Activated naive CD4-positive, alpha-beta T cell treated with anti-CD3 and anti-CD28 coated beads, Interleukin-2, amount 50 U/mL, for 72 hours (primary cell): ENCODE results near the gene KCNMA1. TPM values are rescaled to one million over a fixed set of nuclear protein-coding genes. Genes with fewer than 3 reads are reported as not detected.

Experiments used
- ATAC-seq, 2 donors: fragments of 150-1000 bp; cut with Tn5 transposase; 2 replicates each; pipeline ENCODE4 v1.10.0; 2021; ENCODE audit warnings: mild to moderate bottlenecking in 2 of 2, moderate library complexity in 2 of 2
- DNase-seq, 2 donors: peaks; one replicate each; pipeline ENCODE4 v3.0.0; 2021 to 2022; ENCODE audit warnings: low spot score in 2 of 2
- H3K27ac Mint-ChIP-seq, 2 donors: one replicate each; pipeline ENCODE4 v1.8.0; 2022; ENCODE audit warnings: mild to moderate bottlenecking in 2 of 2, mixed read lengths in 2 of 2
- H3K36me3 Mint-ChIP-seq, 2 donors: one replicate each; pipeline ENCODE4 v1.8.0; 2022; ENCODE audit warnings: mixed read lengths in 2 of 2
- H3K9me3 Mint-ChIP-seq, 2 donors: one replicate each; pipeline ENCODE4 v1.8.0; 2022; ENCODE audit warnings: mixed read lengths in 2 of 2
- total RNA-seq, 2 donors: library from RNA; stranded (reverse); gene quantifications; one replicate each; pipeline ENCODE4 v1.2.3, GENCODE V29; 2022

KCNMA1 gene
- total RNA-seq, 2 donors from 2014 or later: not detected

DNA sequence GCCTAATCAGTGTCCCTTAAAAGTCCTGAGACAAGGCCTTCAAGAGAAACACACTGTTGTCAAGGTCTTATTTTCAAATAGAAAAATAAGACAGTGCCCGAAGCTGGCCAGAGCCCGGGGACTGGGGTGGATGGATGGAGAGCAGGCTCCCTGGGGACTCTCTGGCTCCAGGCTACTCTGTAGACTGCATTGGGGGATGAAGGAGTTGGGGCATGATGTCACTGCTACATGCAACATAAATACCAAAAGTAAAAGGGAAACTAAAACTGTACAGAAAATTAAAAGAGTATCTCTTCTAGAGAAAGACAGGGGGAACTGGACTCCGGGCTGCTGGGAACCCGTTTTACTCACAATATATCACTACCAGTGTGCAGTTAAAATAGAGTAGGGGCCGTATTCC lies 629.8 kb downstream of the KCNMA1 start:
- no peaks in the 10 kb centered on the region for H3K36me3 Mint-ChIP-seq
- DNase-seq (no peak), ATAC-seq (no peak)
- no peak overlapping the region for H3K27ac Mint-ChIP-seq
- H3K9me3 Mint-ChIP-seq: no peaks in the 10 kb centered on the region

DNA sequence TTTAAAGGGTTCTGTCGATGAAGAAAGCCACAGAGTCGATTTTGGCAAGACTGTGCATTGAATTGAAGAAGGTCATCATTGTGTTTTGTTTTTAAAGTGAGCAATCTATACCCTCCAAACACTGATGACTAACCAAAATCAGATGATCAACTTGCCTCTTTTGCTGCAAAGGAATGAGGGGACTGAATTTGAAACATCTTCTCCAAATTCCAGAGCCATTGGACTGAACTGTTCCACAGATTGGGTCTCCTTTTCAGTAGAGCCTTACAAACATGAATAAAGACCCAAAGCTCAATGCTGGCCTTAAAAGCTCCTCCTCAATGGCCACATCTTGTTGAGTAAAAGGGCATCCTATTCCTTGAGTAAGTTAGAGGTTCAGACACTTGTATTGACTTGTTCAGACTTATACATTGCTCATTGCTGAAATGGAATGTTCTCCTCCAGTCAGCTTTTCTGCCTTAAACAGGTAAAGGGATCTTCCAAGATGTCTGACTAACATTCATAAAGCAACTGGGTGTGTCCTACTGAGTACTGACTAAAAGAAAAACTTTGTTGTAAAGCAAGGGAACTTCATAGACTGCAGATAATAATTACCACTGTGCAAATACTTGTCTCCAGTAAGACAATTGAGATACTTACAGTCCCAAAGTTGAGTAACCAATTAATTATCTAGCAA lies 630.6 kb downstream of the KCNMA1 start:
- DNase-seq (no peak), ATAC-seq (peak in 1 of 2 donors; percentile 41)
- no peaks in the 10 kb centered on the region for H3K9me3 Mint-ChIP-seq
- H3K36me3 Mint-ChIP-seq: no peaks in the 10 kb centered on the region
- no peak overlapping the region for H3K27ac Mint-ChIP-seq

DNA sequence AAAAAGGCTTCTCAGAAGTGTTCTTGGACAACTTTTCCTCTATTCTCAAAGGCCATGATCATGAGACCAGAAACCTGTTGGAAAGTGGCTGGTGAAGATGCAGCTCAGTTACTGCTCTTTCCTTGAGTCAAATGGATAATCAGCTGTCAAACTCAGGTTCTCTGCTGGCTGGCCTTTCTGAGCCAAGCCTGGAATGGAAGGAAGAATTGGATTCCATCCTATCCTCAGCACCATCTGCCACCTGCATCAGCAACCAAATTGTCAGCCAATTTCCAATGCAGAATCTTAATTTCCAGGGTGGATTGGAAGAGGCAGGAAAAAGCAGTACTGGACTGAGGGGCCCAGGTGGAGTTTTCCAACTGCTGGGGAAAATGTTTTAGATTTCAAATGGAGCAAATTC lies 631.7 kb downstream of the KCNMA1 start:
- no peaks in the 10 kb centered on the region for H3K9me3 Mint-ChIP-seq
- no peak overlapping the region for H3K27ac Mint-ChIP-seq
- ATAC-seq: no peak
- H3K36me3 Mint-ChIP-seq: no peaks in the 10 kb centered on the region
- DNase-seq: no peak

DNA sequence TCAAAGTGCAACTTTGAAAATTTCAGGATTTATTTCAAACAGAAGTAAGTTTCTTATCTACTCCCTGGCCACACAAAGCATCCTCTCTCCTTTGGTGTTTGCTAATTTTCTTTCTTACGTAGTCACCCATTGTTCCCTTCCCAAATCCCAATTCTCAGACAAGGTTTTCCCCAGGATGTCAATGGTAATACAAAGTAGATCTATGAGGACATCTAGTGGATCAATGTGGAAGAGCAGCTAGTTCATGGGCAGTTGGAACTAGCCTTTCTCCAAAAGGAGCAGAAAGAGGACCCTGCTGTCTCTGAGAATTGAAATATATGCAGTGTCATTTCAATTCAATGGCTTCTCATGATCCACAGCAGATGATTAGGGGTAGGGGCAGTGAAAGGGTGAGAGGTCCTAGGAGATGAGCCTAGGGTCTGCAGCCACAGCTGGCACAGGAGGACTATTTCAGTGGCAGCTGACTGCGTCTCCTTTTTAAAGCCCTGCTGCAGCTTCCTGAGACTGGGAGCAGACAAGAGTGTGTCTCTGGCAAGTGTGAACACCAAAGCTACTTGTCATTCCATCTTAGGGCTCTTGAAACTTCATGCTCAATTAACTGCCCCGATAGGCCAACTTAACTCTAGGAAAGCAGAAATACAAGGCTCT lies 632.6 kb downstream of the KCNMA1 start:
- H3K9me3 Mint-ChIP-seq: no peaks in the 10 kb centered on the region
- DNase-seq (peak in 1 of 2 donors; percentile 14), ATAC-seq (no peak)
- no peaks in the 10 kb centered on the region for H3K36me3 Mint-ChIP-seq
- H3K27ac Mint-ChIP-seq: no peak overlapping the region

DNA sequence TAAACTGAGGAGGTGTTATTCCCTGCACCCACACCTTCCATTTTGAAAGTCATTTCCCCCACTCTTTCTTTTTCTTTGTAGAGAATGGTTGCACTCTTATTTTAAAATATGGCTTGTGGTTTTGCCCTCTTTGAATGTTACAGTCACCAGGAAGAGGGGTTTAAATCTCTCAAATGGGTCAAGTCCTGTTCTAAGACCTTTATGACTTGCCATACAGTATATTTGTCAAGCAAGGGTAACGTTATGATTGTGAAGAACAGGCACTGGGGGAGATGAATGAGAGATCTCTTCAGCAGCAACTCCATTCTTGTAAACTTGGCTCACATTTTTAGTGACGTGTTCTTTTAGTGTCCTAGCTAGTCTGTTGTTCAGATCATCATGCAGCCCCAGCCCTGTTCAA lies 634.7 kb downstream of the KCNMA1 start:
- ATAC-seq: peak in 1 of 2 donors; percentile 89
- Mint-ChIP-seq H3K27ac (no peak overlapping the region), H3K36me3 (no peaks in the 10 kb centered on the region)

DNA sequence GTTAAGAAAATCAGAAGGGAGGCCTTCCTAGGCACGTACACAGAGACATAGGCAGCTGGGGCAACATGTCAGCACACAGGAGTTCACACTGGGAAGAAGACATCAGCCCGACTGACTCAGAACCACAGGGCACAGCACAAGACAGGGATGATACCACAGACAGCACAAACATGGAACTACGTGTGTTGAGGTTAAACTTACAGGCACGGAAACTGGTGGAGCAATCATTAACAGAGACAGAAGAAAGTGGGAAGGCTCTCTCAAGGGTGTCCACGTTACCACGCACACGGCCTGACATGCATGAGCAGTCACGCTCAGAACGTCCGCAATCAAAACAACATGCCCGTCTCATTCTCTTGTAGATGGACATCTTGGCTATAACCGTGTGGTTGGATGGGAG lies 636.4 kb downstream of the KCNMA1 start:
- Mint-ChIP-seq H3K27ac (no peak overlapping the region), H3K9me3 (no peaks in the 10 kb centered on the region)

More for the DNA sequence above, 634.7 kb downstream of the KCNMA1 start:
- no peaks in the 10 kb centered on the region for H3K9me3 Mint-ChIP-seq
- DNase-seq: no peak

DNA sequence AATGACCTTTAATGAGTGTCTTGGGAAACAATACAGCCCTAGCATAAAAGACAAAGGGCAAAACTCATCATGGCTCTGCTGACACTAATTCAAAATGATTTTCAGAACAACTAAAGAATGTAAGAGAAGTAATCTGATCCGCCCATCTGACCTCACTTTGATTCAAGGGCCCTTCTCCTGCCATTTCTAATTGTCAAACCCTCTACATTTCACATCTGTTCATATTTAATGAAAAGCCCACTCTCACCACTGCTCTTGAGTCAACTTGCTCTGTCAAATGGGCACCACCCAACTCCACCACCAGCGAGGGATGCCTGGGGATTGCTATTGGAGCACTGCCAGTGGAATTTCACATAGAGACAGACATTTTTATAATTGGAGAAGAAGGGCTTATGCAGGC lies 639.2 kb downstream of the KCNMA1 start:
- Mint-ChIP-seq H3K9me3 (no peaks in the 10 kb centered on the region), H3K36me3 (no peaks in the 10 kb centered on the region), H3K27ac (no peak overlapping the region)
- no peak for DNase-seq
- no peak for ATAC-seq

More for the DNA sequence above, 636.4 kb downstream of the KCNMA1 start:
- H3K36me3 Mint-ChIP-seq: no peaks in the 10 kb centered on the region
- DNase-seq: no peak
- no peak for ATAC-seq

DNA sequence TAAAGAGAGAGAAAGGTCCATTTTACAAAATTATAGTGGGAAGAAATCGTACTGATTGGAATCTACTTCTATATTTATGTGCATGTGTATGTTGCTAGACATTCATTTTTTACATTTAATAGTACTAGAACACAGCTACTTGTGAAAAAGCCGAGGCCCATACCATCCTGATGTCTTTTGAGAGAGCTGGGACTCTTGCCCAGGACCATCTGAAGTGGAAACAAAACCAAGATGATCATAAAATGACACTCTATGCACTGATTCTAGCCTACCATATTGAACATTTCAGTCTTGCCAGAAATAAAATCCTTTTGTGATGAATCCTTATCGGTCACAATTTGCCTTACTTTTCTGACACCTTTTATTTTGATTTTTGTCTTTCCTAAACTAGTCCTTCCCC lies 640.0 kb downstream of the KCNMA1 start:
- ATAC-seq (no peak), DNase-seq (no peak)
- Mint-ChIP-seq H3K27ac (no peak overlapping the region), H3K36me3 (no peaks in the 10 kb centered on the region), H3K9me3 (no peaks in the 10 kb centered on the region)

DNA sequence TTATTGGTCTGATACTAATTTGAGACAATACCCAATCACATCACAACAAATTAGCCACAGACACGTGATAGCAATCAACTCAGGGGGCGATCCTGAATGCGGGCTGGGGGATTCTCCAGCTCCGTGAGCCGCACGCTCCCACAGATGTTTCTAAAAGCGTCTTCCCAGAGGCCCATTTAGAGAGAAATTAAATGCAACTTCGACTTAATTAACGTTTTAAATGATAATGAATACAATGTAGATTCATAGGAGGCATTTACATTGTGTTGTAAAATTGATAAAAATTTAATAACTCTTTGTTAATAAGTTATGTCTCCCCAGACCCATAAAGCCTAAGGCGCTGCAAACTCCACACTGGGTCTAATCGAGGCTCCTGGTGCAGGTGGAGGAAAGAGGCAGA lies 642.6 kb downstream of the KCNMA1 start:
- no peaks in the 10 kb centered on the region for H3K9me3 Mint-ChIP-seq
- H3K36me3 Mint-ChIP-seq: no peaks in the 10 kb centered on the region
- ATAC-seq: no peak
- no peak overlapping the region for H3K27ac Mint-ChIP-seq
- no peak for DNase-seq

DNA sequence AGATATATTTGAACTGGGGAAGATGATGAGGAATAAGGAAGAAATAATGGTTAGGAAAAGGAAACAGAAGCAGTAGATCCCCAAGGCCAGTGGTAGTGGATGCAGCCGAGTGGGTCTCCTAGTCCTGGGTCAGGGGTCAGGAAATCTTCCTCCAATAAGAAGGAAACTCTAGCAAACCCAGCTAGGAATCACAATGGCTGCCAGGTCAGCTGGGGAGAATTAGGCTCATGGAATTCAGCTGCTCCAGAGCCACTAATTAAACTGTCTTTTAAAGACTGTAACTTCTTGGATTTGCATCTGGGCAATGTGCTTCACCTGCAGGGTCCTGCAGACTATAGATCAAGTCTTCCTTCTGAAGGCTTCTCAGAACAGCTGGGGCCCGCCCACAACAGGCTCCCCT lies 644.4 kb downstream of the KCNMA1 start:
- no peaks in the 10 kb centered on the region for H3K36me3 Mint-ChIP-seq
- DNase-seq: no peak
- no peaks in the 10 kb centered on the region for H3K9me3 Mint-ChIP-seq
- no peak for ATAC-seq
- H3K27ac Mint-ChIP-seq: no peak overlapping the region

DNA sequence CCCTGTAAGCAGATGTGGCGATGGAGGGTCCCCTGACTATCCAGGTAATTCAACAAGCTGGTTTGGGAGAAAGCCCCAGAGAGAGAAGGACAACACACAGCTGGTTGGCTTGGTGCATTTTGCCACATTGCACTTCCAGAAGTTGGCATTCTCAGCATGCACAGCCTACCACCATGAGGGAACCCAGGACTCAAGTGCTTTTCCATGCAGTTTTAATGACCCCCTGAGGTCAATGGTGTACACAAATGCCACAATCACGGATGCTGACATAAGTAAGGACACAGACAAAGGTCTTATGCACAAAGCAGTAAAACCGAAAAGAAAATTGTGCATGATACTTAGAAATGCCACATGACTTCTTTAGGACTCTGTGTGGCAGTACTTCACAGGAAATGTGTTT lies 645.1 kb downstream of the KCNMA1 start:
- no peaks in the 10 kb centered on the region for H3K36me3 Mint-ChIP-seq
- no peak for ATAC-seq
- DNase-seq: no peak
- H3K9me3 Mint-ChIP-seq: no peaks in the 10 kb centered on the region
- no peak overlapping the region for H3K27ac Mint-ChIP-seq

DNA sequence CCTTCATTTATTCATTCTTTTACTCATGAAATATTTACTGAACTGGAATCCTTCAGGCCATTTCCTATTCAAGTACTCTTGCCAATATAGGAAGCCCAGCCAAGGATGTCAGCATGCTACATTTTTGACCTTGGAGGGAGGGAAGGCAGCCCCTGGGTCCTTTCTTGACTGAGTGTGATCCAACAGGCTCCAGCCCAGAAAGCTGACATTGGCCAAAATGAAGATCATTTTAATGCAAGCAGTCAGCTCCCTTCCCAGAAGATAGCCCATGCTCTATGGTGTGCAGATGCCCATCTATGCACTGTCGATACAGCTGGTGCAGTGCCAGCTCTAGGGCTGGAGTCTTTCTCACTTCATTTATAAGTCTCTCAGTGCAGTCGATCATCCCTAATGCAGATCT lies 646.0 kb downstream of the KCNMA1 start:
- H3K36me3 Mint-ChIP-seq: no peaks in the 10 kb centered on the region
- no peaks in the 10 kb centered on the region for H3K9me3 Mint-ChIP-seq
- ATAC-seq: no peak
- no peak overlapping the region for H3K27ac Mint-ChIP-seq
- DNase-seq: no peak

DNA sequence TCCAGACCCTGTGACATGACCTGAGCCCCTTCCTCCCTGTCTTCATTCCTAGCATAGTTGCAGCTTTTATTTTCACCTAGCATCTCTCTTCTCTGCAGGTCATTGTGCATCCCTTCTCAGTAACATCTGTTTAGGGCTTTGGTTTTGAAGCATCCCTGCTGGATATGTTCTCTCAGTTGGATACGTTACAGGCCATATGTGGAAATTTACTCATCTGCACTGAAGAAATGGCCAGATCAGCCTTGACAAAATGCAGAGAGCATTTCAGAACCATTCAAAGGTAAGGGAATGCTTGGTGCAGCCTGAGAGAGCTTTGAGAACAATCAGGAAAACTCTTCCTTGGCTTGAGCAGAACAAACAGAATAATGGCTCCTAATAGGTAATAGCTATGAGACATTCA lies 647.0 kb downstream of the KCNMA1 start:
- Mint-ChIP-seq H3K9me3 (no peaks in the 10 kb centered on the region), H3K27ac (no peak overlapping the region), H3K36me3 (no peaks in the 10 kb centered on the region)
- no peak for DNase-seq
- no peak for ATAC-seq

DNA sequence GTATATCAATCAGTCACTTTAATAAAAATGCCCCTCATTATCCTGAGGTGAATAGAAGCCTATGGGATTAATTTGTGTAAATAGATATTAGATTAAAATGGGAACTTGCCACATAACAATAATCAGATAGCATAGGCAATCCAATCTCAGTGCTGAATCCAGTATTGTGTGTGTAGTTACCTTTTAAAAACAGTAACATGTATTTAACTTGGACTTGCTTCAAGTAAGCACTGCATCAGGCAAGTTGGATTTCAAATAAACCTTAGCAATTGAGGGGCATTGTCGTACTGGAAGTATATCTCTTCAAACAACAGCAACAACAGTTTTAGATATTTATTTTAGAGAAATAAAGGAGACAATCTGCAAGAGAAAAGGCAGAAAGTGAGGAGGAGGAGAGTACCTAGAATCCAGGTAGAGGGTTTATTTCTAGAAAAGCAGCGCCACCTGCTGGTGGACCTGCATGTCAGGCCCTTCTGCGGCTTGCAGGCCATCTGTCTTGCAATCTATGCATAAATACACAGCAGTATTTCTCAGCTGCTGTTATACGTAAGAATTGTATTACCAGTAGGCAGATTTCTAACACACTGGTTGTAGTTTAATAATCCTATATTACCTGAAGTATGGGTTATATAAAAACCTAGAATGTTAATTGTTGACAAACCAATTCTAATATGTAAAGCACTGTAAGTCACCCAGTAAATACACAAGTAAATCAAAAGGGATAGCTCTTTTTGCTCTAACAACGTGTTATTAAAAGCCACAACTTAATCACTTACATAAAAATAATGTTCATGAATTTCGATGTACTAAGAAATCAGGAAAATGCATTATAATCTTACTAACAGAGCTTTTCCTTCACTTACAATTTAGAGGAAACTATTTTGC lies 652.8 kb downstream of the KCNMA1 start:
- Mint-ChIP-seq H3K36me3 (no peaks in the 10 kb centered on the region), H3K27ac (no peak overlapping the region), H3K9me3 (no peaks in the 10 kb centered on the region)
- DNase-seq: peak in 1 of 2 donors; percentile 73
- peak; percentile 56 to 68 for ATAC-seq

DNA sequence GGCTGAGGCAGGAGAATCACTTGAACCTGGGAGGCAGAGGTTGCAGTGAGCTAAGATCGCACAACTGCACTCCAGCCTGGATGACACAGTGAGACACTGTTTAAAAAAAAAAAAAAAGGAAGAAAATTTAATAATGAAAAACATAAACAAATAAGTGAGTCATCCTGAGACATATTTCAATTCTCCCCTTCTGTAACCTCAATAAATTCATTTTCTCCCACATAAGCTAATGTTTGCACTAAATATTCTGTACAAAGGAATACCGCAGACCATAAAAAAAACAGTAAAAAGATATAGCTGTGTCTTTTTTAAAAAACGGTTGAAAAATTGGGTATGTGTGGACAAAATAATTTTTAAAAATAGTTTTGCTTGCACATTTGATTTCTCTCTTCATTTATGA lies 654.0 kb downstream of the KCNMA1 start:
- Mint-ChIP-seq H3K9me3 (no peaks in the 10 kb centered on the region), H3K36me3 (no peaks in the 10 kb centered on the region), H3K27ac (no peak overlapping the region)
- ATAC-seq (no peak), DNase-seq (no peak)

DNA sequence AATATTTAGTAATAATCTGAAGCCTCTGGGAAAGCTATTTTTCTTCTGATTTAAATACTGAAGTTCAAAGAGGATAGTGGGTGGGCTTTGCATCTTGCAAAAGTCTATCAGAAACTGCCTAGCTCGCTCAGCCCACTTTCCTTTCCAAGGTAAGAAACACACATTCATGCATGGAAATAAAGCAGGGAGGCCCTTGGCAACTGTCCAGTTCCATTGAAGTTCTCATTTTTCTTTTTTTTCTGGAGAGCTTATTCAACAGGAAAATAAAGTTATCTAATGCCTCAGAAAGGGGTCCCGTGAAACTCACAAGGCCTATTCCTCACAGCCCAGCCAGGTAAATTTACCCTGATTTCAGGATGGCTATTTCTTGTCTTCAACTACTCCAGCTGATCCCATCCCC lies 654.9 kb downstream of the KCNMA1 start:
- ATAC-seq (no peak), DNase-seq (no peak)
- no peak overlapping the region for H3K27ac Mint-ChIP-seq
- H3K9me3 Mint-ChIP-seq: no peaks in the 10 kb centered on the region
- no peaks in the 10 kb centered on the region for H3K36me3 Mint-ChIP-seq

DNA sequence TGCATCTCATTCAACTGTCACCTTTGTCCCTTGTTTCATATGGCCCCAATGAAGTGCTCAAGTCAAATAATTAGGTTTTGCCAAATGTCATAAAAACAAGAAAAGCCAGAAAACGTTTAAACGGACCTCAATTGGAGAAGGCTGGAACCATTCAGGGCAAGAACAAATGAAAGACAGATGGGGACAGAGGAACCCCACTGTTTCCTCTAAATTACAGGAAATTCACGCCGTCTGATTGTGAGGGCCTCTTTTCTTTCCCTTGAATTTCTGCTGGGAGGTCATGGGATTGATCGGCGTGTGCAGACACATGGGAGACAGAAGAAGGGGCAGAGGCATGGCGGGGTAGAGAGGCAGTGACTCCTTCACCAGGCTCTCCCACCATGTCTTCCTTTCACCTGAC lies 656.4 kb downstream of the KCNMA1 start:
- no peaks in the 10 kb centered on the region for H3K9me3 Mint-ChIP-seq
- ATAC-seq (no peak), DNase-seq (no peak)
- no peak overlapping the region for H3K27ac Mint-ChIP-seq
- H3K36me3 Mint-ChIP-seq: no peaks in the 10 kb centered on the region
